ENCODE data around the gene UBE2E3. TPM values are rescaled to one million over a fixed set of nuclear protein-coding genes. Genes with fewer than 3 reads are reported as not detected.
A peak's percentile ranks its signal among the peaks of the same experiment; 100 is the strongest.

Gene UBE2E3
- total and polyA plus RNA-seq, 9 donors: 105 to 161 (median 134) TPM

DNA sequence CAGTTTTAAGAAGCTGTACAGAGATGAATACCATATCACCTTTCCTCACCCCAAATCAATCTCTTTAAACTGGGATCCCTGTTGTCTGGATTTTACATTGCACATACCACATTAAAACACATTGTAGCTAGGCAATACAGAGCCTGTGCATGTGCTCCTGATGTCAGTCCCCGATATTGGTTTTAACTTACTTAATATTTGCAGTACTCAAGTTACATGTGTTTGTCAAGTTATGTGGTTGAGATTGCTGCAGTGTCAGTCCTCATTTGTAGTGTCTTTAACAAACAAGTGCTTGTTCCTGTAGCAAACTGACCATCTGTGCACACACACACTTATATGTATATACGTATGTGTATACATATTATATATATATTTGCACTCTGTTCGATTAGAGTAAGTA is 10.4 kb upstream of the UBE2E3 start:
- no CpG with 5 or more reads among the region's 3 CpGs for WGBS (ENCODE audit: insufficient coverage)
- no peak overlapping the region for H3K27ac ChIP-seq (ENCODE audit: low read length)
- H3K9me3 ChIP-seq (replicated peaks; ENCODE audit: control insufficient read depth, low read depth, low read length): no peaks in the 10 kb centered on the region
- DNase-seq: no peak
- H3K27me3 ChIP-seq (ENCODE audit: control insufficient read depth, insufficient read depth, low read length): no peaks in the 10 kb centered on the region
- H3K36me3 ChIP-seq (ENCODE audit: control insufficient read depth, insufficient read depth, low read length): no peaks in the 10 kb centered on the region
- no peak overlapping the region for H3K4me3 ChIP-seq (ENCODE audit: low read length)
- H3K4me1 ChIP-seq (ENCODE audit: control insufficient read depth, insufficient read depth, low read length): no peaks in the 10 kb centered on the region

DNA sequence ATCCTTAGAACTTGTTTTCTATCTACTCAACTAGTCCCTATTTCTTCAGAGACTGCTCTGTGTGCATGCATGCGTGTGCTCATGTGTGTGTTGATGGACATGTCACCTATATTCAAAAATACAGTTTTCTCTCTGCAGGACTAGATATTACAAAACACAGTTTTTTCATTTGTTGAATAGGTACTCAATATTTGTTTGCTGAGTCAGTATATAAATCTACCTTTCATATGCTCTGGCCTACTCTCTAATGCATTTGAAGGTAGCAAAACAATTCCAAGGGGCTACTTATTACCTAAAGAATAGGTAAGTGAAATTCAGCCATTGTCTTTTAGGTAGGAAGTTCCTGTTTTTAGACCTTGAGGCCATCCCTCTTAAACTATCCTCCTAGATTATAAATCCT is 8.6 kb upstream of the UBE2E3 start:
- Histone ChIP-seq H3K27ac (ENCODE audit: low read length) (no peak overlapping the region), H3K9me3 (replicated peaks; ENCODE audit: control insufficient read depth, low read depth, low read length) (no peaks in the 10 kb centered on the region), H3K4me1 (ENCODE audit: control insufficient read depth, insufficient read depth, low read length) (no peaks in the 10 kb centered on the region), H3K4me3 (ENCODE audit: low read length) (no peak overlapping the region), H3K36me3 (ENCODE audit: control insufficient read depth, insufficient read depth, low read length) (no peaks in the 10 kb centered on the region), H3K27me3 (ENCODE audit: control insufficient read depth, insufficient read depth, low read length) (no peaks in the 10 kb centered on the region)
- no CpG with 5 or more reads among the region's 1 CpG for WGBS (ENCODE audit: insufficient coverage)
- no peak for DNase-seq

DNA sequence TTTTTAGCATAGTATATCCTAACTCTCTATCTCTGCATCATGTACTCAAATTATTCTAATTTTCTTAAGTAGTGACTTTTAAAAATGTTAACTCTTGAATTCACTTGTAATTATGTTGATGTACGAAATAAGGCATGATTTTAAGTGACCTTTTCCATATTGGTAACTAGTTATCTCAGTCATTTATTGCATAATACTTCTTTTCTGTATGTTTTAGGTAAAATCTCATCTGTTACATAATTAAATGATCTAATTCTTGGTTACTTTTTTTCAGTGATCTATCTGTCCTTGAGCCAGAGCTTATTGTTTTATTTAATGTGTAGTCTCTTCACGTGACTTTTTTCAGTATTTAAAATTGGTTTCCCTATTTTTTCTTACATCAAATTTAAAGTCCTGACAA is 4.8 kb upstream of the UBE2E3 start:
- WGBS (ENCODE audit: insufficient coverage): no CpG with 5 or more reads among the region's 2 CpGs
- Histone ChIP-seq H3K27ac (ENCODE audit: low read length) (no peak overlapping the region), H3K4me1 (ENCODE audit: control insufficient read depth, insufficient read depth, low read length) (peaks cover 7% of the 10 kb centered on the region), H3K4me3 (ENCODE audit: low read length) (no peak overlapping the region), H3K9me3 (replicated peaks; ENCODE audit: control insufficient read depth, low read depth, low read length) (no peaks in the 10 kb centered on the region), H3K27me3 (ENCODE audit: control insufficient read depth, insufficient read depth, low read length) (no peaks in the 10 kb centered on the region), H3K36me3 (ENCODE audit: control insufficient read depth, insufficient read depth, low read length) (no peaks in the 10 kb centered on the region)
- no peak for DNase-seq

DNA sequence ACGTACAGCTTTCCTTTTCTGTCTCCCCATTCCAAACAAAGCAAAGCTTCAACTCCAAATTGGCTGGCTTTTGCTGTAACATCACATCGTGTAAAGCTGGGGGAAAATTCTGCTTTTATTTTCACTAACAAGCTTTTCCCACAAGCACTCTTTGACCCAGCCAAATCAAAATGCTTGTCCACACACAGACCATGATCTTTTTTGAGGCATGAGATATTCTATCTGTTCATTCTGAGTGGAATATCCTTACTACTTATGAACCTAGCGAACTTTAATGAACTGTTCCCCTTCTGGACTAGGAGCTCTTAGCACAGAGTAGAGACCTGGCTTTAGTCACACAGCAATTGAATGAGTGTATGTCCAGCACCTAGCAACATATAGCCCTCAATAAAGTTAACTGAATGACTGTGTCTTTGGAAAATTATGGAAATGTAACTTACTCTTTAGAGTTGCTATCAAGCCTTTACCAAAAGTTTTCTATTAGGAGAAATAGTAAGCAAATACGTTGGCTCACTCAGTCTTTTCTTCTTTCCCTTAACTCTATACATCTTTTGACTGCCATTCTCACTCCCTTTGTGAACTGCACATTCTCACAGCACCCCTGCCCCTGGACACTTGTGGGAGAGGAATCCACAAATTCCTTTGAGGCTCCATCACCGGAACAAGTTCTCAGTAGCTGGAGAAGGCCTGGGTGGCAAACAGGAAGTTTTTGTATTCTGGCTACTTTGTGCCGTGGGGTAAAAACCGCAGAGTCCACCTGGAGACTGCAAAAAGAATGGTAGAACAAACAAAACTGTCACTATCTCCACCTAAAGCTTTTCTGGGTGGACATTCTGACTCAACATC is 1.3 kb upstream of the UBE2E3 start:
- peaks cover 7% of the 10 kb centered on the region for H3K4me1 ChIP-seq (ENCODE audit: control insufficient read depth, insufficient read depth, low read length)
- WGBS (ENCODE audit: insufficient coverage): no CpG with 5 or more reads among the region's 7 CpGs
- no peaks in the 10 kb centered on the region for H3K9me3 ChIP-seq (replicated peaks; ENCODE audit: control insufficient read depth, low read depth, low read length)
- peak; percentile 48 for DNase-seq
- no peaks in the 10 kb centered on the region for H3K27me3 ChIP-seq (ENCODE audit: control insufficient read depth, insufficient read depth, low read length)
- H3K36me3 ChIP-seq (ENCODE audit: control insufficient read depth, insufficient read depth, low read length): no peaks in the 10 kb centered on the region
- H3K27ac ChIP-seq (ENCODE audit: low read length): peak overlapping the region; percentile 89
- no peak overlapping the region for H3K4me3 ChIP-seq (ENCODE audit: low read length)

DNA sequence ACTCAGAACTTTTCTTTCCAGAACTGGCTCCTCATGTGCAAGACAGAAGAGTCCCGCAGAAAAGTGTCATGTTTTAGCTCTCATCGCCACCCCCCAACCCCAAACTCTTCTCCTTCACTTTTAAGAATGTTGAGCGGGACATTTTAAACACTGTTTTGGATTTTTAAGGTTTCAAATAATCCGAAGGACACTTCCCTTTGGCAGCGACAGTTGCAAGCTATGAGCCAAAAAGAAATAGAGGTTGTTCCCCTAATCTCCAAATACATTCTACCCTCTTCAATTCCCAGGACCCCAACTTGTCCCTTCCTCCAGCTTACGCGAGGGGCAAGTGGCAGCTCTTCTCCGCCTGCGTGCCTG is 678 bp upstream of the UBE2E3 start:
- Histone ChIP-seq H3K27me3 (ENCODE audit: control insufficient read depth, insufficient read depth, low read length) (no peaks in the 10 kb centered on the region), H3K27ac (ENCODE audit: low read length) (peak overlapping the region; percentile 89), H3K4me3 (ENCODE audit: low read length) (peak overlapping the region; percentile 61), H3K4me1 (ENCODE audit: control insufficient read depth, insufficient read depth, low read length) (peaks cover 7% of the 10 kb centered on the region), H3K36me3 (ENCODE audit: control insufficient read depth, insufficient read depth, low read length) (no peaks in the 10 kb centered on the region), H3K9me3 (replicated peaks; ENCODE audit: control insufficient read depth, low read depth, low read length) (no peaks in the 10 kb centered on the region)
- WGBS (ENCODE audit: insufficient coverage): 6% methylated on average over 5 of the region's 9 CpGs
- DNase-seq: no peak

DNA sequence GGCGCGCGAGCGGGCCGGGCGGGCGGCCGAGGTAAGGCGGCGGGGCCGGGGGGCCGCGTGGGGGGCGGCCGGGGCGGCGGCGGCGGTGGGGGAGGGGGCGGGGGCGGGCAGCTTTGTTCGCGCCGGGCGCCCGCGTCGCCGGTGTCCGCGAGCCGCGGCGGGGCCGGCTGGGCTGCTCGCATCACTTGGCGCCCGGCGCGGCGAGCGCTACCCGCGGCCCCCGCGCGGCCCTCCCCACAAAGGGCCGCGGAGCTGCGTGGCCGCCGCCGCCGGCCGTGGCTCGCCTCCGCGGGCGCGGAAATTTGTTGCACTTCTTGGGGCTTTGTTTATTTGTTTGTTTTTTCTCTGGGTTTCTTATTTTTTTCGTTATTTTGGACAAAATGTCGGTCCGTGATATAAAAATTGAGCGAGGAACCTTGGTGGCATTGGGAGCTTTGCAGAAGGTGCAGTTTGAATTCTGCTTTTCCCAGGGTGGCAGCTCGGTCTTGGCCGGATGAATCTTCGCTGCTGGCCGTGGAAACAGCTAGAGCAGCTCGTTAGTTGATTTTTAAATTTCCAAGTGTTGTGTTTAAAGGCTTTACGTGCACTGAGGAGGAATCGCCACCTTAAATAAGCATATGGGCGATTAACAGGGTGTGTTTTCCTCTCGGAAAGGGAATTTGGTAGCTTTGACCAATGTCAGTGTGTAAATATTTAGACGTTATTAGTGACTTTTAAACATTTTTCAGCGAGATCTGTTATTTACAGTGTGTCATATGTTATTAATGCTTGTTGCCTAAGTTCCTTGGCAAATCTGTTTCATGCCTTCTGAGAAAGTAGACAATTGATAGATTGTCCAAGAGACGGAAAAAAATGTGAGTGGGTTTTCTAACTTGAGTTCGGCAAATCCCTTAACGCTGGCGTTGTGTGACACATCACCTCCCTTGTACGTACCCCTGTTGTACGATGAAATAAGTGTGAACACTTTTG is 822 bp downstream of the UBE2E3 start:
- WGBS (ENCODE audit: insufficient coverage): under 1% methylated on average over 52 of the region's 81 CpGs

DNA sequence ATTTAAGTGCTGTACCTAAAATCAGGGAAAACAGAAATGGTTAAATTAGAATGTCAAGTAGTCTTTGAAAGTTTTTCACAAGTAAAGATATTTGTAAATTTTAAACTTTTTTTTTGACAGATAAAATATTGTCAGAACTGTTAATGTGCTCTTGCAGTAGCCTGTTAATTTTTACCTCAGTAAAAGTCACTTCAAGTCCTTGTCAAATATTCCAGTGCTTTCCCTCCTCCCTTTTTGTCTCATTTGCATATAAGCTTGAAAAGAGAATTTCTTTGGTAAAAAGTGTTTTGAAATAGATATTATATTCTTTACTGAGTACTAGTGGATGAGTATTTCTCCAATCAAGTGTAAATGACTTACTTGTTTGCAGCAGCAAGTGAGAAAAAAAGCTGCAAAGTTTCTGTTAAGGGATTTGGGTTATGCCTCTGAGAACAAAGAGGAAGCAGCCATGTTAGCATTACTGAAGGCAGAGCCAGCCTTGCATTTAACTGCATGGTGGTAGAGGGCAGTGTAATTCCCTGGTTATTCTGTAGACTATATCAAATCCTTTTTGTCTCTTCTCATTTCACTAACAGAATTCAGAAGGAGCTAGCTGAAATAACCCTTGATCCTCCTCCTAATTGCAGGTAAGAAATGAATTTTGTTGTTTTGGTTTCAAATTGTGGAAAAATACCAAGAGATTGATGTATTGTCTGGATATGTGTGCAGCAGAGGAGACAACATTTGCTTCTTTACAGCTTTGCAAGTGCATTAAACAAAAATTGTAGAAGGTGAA is 3.2 kb downstream of the UBE2E3 start:
- Histone ChIP-seq H3K27ac (ENCODE audit: low read length) (peak overlapping the region; percentile 36), H3K36me3 (ENCODE audit: control insufficient read depth, insufficient read depth, low read length) (no peaks in the 10 kb centered on the region), H3K9me3 (replicated peaks; ENCODE audit: control insufficient read depth, low read depth, low read length) (no peaks in the 10 kb centered on the region), H3K27me3 (ENCODE audit: control insufficient read depth, insufficient read depth, low read length) (no peaks in the 10 kb centered on the region), H3K4me3 (ENCODE audit: low read length) (peak overlapping the region; percentile 29), H3K4me1 (ENCODE audit: control insufficient read depth, insufficient read depth, low read length) (peaks cover 7% of the 10 kb centered on the region)
- peak; percentile 73 for DNase-seq

More for the DNA sequence above, 822 bp downstream of the UBE2E3 start:
- Histone ChIP-seq H3K9me3 (replicated peaks; ENCODE audit: control insufficient read depth, low read depth, low read length) (no peaks in the 10 kb centered on the region), H3K4me1 (ENCODE audit: control insufficient read depth, insufficient read depth, low read length) (peaks cover 7% of the 10 kb centered on the region), H3K27ac (ENCODE audit: low read length) (peak overlapping the region; percentile 91), H3K36me3 (ENCODE audit: control insufficient read depth, insufficient read depth, low read length) (no peaks in the 10 kb centered on the region), H3K27me3 (ENCODE audit: control insufficient read depth, insufficient read depth, low read length) (no peaks in the 10 kb centered on the region), H3K4me3 (ENCODE audit: low read length) (peak overlapping the region; percentile 88)
- DNase-seq: peak; percentile 51

DNA sequence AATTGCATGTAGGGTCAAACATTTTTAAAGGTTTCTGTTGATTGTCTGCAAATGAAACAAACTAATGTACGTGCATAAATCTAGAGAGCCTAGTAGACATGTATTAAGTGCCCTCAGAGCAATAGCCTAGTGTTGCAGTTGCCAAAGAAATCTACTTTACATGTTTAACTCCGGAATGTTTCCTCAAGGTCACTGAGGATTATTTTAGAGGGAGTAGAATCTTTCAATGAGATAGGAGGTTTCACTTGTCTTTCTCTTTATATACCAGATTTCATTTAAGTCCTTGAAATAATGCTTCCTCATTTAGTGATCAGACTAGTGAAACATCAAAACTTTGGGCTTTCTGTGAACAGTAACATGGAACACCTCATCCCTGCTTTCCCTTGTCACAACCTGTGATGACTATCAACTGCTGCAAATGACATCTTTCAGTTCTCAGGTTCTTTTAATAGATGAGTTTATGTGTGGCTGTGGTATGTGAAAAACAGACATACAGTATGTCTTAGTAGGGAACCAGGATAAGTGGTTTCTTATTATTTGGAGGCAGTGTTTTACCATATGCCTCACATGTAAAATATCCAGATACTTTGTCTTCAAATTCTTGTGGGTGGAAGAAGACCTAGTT is 5.5 kb downstream of the UBE2E3 start:
- no CpG with 5 or more reads among the region's 2 CpGs for WGBS (ENCODE audit: insufficient coverage)
- no peak overlapping the region for H3K4me3 ChIP-seq (ENCODE audit: low read length)
- H3K4me1 ChIP-seq (ENCODE audit: control insufficient read depth, insufficient read depth, low read length): no peaks in the 10 kb centered on the region
- no peak for DNase-seq
- H3K27me3 ChIP-seq (ENCODE audit: control insufficient read depth, insufficient read depth, low read length): no peaks in the 10 kb centered on the region
- H3K36me3 ChIP-seq (ENCODE audit: control insufficient read depth, insufficient read depth, low read length): no peaks in the 10 kb centered on the region
- H3K27ac ChIP-seq (ENCODE audit: low read length): no peak overlapping the region
- H3K9me3 ChIP-seq (replicated peaks; ENCODE audit: control insufficient read depth, low read depth, low read length): no peaks in the 10 kb centered on the region

DNA sequence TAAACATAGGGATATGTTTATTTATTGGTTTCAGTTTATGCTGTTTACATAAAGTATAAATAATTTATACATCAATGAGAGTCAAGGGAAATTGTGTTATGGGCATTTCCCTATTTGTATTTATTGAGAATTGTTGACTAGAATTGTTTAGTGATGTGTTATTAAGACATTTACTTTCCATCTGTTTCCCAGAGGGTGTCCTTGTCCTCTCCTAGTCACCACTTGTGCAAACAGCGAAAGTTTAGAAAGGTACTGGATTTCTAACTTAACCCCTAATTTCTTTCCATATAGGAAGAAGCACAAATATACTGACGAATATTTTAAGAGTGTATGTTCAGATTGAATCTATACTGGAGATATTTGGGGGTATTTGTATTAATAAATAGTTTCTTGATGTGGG is 6.7 kb downstream of the UBE2E3 start:
- WGBS (ENCODE audit: insufficient coverage): no CpG with 5 or more reads among the region's 2 CpGs
- DNase-seq: no peak
- H3K27ac ChIP-seq (ENCODE audit: low read length): no peak overlapping the region
- no peaks in the 10 kb centered on the region for H3K9me3 ChIP-seq (replicated peaks; ENCODE audit: control insufficient read depth, low read depth, low read length)
- H3K27me3 ChIP-seq (ENCODE audit: control insufficient read depth, insufficient read depth, low read length): no peaks in the 10 kb centered on the region
- no peak overlapping the region for H3K4me3 ChIP-seq (ENCODE audit: low read length)
- H3K36me3 ChIP-seq (ENCODE audit: control insufficient read depth, insufficient read depth, low read length): peaks cover 2% of the 10 kb centered on the region
- H3K4me1 ChIP-seq (ENCODE audit: control insufficient read depth, insufficient read depth, low read length): no peaks in the 10 kb centered on the region
